Adrenal gland (tissue), 12 donors: ENCODE data around the gene ADARB2. TPM values are rescaled to one million over a fixed set of nuclear protein-coding genes. Genes with fewer than 3 reads are reported as not detected.

ENCODE experiments used
- DNase-seq, 7 donors: peaks; one replicate each; pipeline ENCODE4 v3.0.0-alpha.2; 2019 to 2020
- H3K27ac ChIP-seq, 5 donors: fragments of 200-600 bp; sonication (generic) in 4 of 5; 1 replicate in 3 of 5; 2 replicates in 2 of 5; pipeline versions ENCODE4 v1.5.1 to v1.8.0; 2016 to 2020; ENCODE audit warnings: mild to moderate bottlenecking in 1 of 5
- H3K27me3 ChIP-seq: fragments of 200-600 bp; 2 replicates; pipeline ENCODE4 v1.8.0; 2021
- H3K36me3 ChIP-seq, 2 donors: fragments of 200-600 bp; replicated peaks in 1 of 2; 1 replicate in 1 of 2; 2 replicates in 1 of 2; pipeline versions ENCODE4 v1.5.1 to v1.8.0; 2018 to 2022
- H3K4me1 ChIP-seq, 2 donors: fragments of 200-600 bp; replicated peaks in 1 of 2; 1 replicate in 1 of 2; 2 replicates in 1 of 2; pipeline versions ENCODE4 v1.5.1 to v1.8.0; 2018 to 2021
- H3K4me3 ChIP-seq, 4 donors: fragments of 200-600 bp; sonication (generic) in 3 of 4; one replicate each; pipeline ENCODE4 v1.5.1; 2016 to 2018
- H3K9me3 ChIP-seq, 3 donors: fragments of 200-600 bp; sonication (generic) in 1 of 3; replicated peaks in 1 of 3; 1 replicate in 2 of 3; 2 replicates in 1 of 3; pipeline versions ENCODE4 v1.5.1 to v1.8.0; 2016 to 2021
- POLR2A ChIP-seq, 2 donors: fragments of 450-650 bp; IDR thresholded peaks; one replicate each; pipeline ENCODE4 v1.6.1; 2017; ENCODE audit warnings: antibody characterized with exemption in 2 of 2, mild to moderate bottlenecking in 2 of 2, moderate library complexity in 1 of 2
- WGBS, 4 donors: extraction: QIAGEN DNeasy Blood & Tissue Kit in 2 of 4; methylation state at CpG; one replicate each; pipeline versions ENCODE4 v1.1.5 to v1.1.7; 2013 to 2017; 5-methylcytosine and 5-hydroxymethylcytosine counted together
- intact Hi-C, 2 donors: fragments of 100-400 bp; cut with DNase I; formaldehyde crosslinking; loops; one replicate each; pipeline versions ENCODE4 v1.14.1 to v1.15.0; 2022 to 2023
- polyA plus RNA-seq, 3 donors: library from polyadenylated mRNA; stranded (reverse); fragments of 200-250 nt in 2 of 3; fragments of 350-450 nt in 1 of 3; fragmentation: Illumina TruSeq in 1 of 3; extraction: RNeasy Lipid Tissue Mini Kit (QIAGEN cat#74804) in 1 of 3; gene quantifications; one replicate each; pipeline ENCODE4 v1.2.3, GENCODE V29; 2013 to 2014
- total RNA-seq, 9 donors: library from RNA; depleted of rRNA in 4 of 9; stranded (reverse); fragments of >200 nt in 4 of 9; fragments of 120-200 nt in 1 of 9; fragmentation: NEBNext Ultra II Directional in 1 of 9; extraction: Animal tissue kit (Norgen Biotek cat#: 25700) in 1 of 9; gene quantifications; one replicate each; pipeline versions ENCODE4 v1.1.0 to v1.2.4, GENCODE V29; 2013 to 2023
- TF ChIP-seq, protein P1 (sequence below), 6 experiments: fragments of 450-650 bp in 4 of 6; fragments of 200-600 bp in 2 of 6; sonication (generic) in 1 of 6; IDR thresholded peaks; 1 replicate in 5 of 6; 2 replicates in 1 of 6; pipeline versions ENCODE4 v1.5.1 to v1.8.0; 2016 to 2021; ENCODE audit warnings: antibody characterized with exemption in 6 of 6, mild to moderate bottlenecking in 2 of 6, moderate library complexity in 1 of 6
- donor health status: healthy with polysubstance abuse.
- donor health status: Bipolar disorder and iron deficiency.
- donor health status: DM: yes; HTN: yes; CAD: no.
- donor health status: DM: no; HTN: no; CAD: no.
- donor health status: DM: no; HTN: no; CAD: no.
- donor health status: DM: yes; HTN: yes; CAD: no.

Gene ADARB2
- total and polyA plus RNA-seq, 12 donors = 0.14 to 3.1 (median 0.91) TPM

GRCh38 chr10:1654247-1654646, 83.1 kb downstream of the ADARB2 start:
- Histone ChIP-seq H3K4me1 (no peaks in the 10 kb centered on the region), H3K4me3 (no peak overlapping the region), H3K27ac (no peak overlapping the region), H3K9me3 (no peaks in the 10 kb centered on the region), H3K36me3 (no peaks in the 10 kb centered on the region), H3K27me3 (no peaks in the 10 kb centered on the region)
- TF ChIP-seq, protein P1, sequence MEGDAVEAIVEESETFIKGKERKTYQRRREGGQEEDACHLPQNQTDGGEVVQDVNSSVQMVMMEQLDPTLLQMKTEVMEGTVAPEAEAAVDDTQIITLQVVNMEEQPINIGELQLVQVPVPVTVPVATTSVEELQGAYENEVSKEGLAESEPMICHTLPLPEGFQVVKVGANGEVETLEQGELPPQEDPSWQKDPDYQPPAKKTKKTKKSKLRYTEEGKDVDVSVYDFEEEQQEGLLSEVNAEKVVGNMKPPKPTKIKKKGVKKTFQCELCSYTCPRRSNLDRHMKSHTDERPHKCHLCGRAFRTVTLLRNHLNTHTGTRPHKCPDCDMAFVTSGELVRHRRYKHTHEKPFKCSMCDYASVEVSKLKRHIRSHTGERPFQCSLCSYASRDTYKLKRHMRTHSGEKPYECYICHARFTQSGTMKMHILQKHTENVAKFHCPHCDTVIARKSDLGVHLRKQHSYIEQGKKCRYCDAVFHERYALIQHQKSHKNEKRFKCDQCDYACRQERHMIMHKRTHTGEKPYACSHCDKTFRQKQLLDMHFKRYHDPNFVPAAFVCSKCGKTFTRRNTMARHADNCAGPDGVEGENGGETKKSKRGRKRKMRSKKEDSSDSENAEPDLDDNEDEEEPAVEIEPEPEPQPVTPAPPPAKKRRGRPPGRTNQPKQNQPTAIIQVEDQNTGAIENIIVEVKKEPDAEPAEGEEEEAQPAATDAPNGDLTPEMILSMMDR (IDR thresholded peaks at IDR 0.05) = no peak
- TF ChIP-seq POLR2A (IDR thresholded peaks at IDR 0.05) = no peak
- 60 to 81% (median 68%) methylated on average over 4 to 6 of the region's 6 CpGs for WGBS, 4 donors
- intact Hi-C loops = no loop called here
- no peak for DNase-seq

DNA sequence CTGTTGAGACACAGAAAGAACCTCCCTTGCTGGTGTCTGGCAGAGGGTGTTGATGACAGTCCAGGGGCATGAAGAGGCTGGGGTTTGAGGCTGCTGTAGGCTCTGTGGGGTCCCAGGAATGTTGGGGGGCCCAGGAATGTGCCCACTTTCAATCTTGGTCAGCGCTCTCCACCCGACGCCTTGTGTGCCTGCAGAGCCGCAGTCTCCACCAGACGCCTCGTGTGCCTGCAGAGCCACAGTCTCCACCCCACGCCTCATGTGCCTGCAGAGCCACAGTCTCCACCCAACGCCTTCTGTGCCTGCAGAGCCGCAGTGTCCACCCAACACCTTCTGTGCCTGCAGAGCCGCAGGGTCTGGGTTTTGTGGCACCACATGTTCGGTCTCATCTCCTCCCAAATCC, 84.0 kb downstream of the ADARB2 start:
- Histone ChIP-seq H3K27me3 (no peaks in the 10 kb centered on the region), H3K27ac (no peak overlapping the region), H3K9me3 (no peaks in the 10 kb centered on the region), H3K4me3 (no peak overlapping the region), H3K36me3 (no peaks in the 10 kb centered on the region), H3K4me1 (no peaks in the 10 kb centered on the region)
- no peak for DNase-seq
- 72 to 84% (median 75%) methylated on average over 9 to 11 of the region's 11 CpGs for WGBS, 4 donors
- intact Hi-C loops = no loop called here
- no peak for TF ChIP-seq POLR2A (IDR thresholded peaks at IDR 0.05)
- TF ChIP-seq, protein P1 (IDR thresholded peaks at IDR 0.05) = no peak

- Histone ChIP-seq H3K36me3 (no peaks in the 10 kb centered on the region), H3K4me3 (no peak overlapping the region), H3K9me3 (no peaks in the 10 kb centered on the region), H3K27ac (no peak overlapping the region), H3K27me3 (no peaks in the 10 kb centered on the region), H3K4me1 (no peaks in the 10 kb centered on the region)
- TF ChIP-seq, protein P1 (IDR thresholded peaks at IDR 0.05) = no peak
- no peak for TF ChIP-seq POLR2A (IDR thresholded peaks at IDR 0.05)
- DNase-seq = no peak
- 56 to 74% (median 62%) methylated on average over 5 to 9 of the region's 9 CpGs for WGBS, 4 donors
- intact Hi-C loops = no loop called here
Measured at GRCh38 chr10:1652151-1652550, 85.2 kb downstream of the ADARB2 start.

DNA sequence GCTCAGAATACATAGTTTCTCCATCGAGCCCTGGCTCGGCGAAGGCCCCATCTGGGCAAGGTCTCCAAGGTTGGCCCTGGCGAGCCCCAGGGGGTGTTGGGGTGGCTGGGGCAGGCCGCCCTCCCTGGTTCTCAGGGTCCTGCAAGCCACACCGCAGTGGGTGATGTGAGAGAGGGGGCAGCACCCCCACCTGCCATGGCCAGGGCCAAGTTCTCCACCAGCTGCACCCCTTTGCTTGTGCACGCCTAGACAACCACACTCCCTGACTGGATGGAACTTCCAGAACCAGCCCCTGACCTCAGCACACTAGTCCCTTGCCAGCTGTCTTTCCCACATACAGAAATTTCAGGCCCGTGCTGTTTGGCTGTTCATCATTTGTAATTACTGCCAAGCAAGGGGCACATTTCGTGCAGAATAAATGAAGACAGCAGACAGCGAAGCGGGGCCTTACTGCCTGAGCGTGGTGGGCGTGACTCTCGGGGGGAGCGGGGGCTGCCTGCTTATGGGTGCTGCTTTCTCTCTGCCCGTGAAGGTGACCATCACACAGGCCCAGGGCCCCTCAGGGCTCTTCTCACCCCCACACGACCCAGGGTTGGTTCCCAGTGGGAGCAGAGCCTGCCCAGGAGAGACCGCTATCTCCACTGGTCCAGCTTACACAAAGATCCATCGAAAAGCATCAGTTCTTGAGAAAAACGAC, 85.9 kb downstream of the ADARB2 start:
- intact Hi-C loops = no loop called here
- TF ChIP-seq POLR2A (IDR thresholded peaks at IDR 0.05) = no peak
- TF ChIP-seq, protein P1 (IDR thresholded peaks at IDR 0.05) = no peak
- Histone ChIP-seq H3K4me3 (no peak overlapping the region), H3K36me3 (no peaks in the 10 kb centered on the region), H3K27ac (no peak overlapping the region), H3K4me1 (no peaks in the 10 kb centered on the region), H3K9me3 (no peaks in the 10 kb centered on the region), H3K27me3 (no peaks in the 10 kb centered on the region)
- whole genome bisulfite sequencing, 4 donors = 69 to 80% (median 73%) methylated on average over 11 to 20 of the region's 20 CpGs
- DNase-seq = no peak
